HG02642 (cell line): Measurements from ENCODE around the gene CDK5RAP3.

Source experiments
- ATAC-seq: cut with Tn5 transposase; IDR thresholded peaks from one replicate; pipeline ENCODE4 v1.9.1; 2021; ENCODE audit warnings: mild to moderate bottlenecking; ENCODE audit not compliant: unreplicated experiment, poor library complexity

CDK5RAP3 gene

GRCh38 chr17:48016112-48016511 lies 45.2 kb downstream of the CDK5RAP3 start:
- no peak for ATAC-seq

GRCh38 chr17:48017817-48018158 lies 46.9 kb downstream of the CDK5RAP3 start:
- peak; percentile 10 for ATAC-seq

GRCh38 chr17:48021934-48022333 lies 51.0 kb downstream of the CDK5RAP3 start:
- no peak for ATAC-seq

GRCh38 chr17:48022901-48023300 lies 52.0 kb downstream of the CDK5RAP3 start:
- ATAC-seq, result no peak

GRCh38 chr17:48023400-48024148 lies 52.7 kb downstream of the CDK5RAP3 start:
- ATAC-seq, result no peak

GRCh38 chr17:48024149-48025039 lies 53.5 kb downstream of the CDK5RAP3 start:
- ATAC-seq, result no peak

- peak; percentile 87 for ATAC-seq
Measured at GRCh38 chr17:48025040-48025903, 54.4 kb downstream of the CDK5RAP3 start.

GRCh38 chr17:48025904-48026501 lies 55.1 kb downstream of the CDK5RAP3 start:
- ATAC-seq, result no peak

GRCh38 chr17:48026502-48027321 lies 55.8 kb downstream of the CDK5RAP3 start:
- ATAC-seq, result no peak

GRCh38 chr17:48027322-48027981 lies 56.5 kb downstream of the CDK5RAP3 start:
- no peak for ATAC-seq

- no peak for ATAC-seq
Measured at GRCh38 chr17:48028736-48029135, 57.8 kb downstream of the CDK5RAP3 start.

- no peak for ATAC-seq
Measured at GRCh38 chr17:48030531-48030930, 59.6 kb downstream of the CDK5RAP3 start.
